Stimulated activated CD8-positive, alpha-beta memory T cell treated with anti-CD3 and anti-CD28 coated beads, Interleukin-7, amount 100 ng/mL, for 4 hours (primary cell): Measurements from ENCODE around the gene TPR.
"Not testable (repeated sequence)": the region's sequence is repeated elsewhere in the genome, so short reads cannot be mapped to it uniquely, and the experiment has no call there.

Source experiments
- DNase-seq, 2 donors: peaks; one replicate each; pipeline ENCODE4 v3.0.0-alpha.2; 2020; ENCODE audit warnings: low read depth in 2 of 2

The TPR gene

GRCh38 chr1:186375152-186375928 is at the start of gene TPR, which contains the start of gene ODR4:
TSS of gene TPR (minus strand) at chr1:186375253. CDS start at chr1:186375028, 225 bp downstream.
TSS of gene ODR4 (plus strand) at chr1:186375838. CDS start at chr1:186379786, 3,948 bp downstream.
- peak; percentile 92 for DNase-seq

- DNase-seq: no peak
These were observed 49.5 kb upstream of the TPR start for GRCh38 chr1:186424539-186424938.

GRCh38 chr1:186421446-186421845 is 46.4 kb upstream of the TPR start:
- DNase-seq: no peak

GRCh38 chr1:186420923-186421322 is 45.9 kb upstream of the TPR start:
- no peak for DNase-seq

- DNase-seq: no peak
These were observed 45.3 kb upstream of the TPR start for GRCh38 chr1:186420311-186420710.

GRCh38 chr1:186418503-186418902 is 43.5 kb upstream of the TPR start:
- no peak for DNase-seq

GRCh38 chr1:186413319-186413718 is 38.3 kb upstream of the TPR start:
- DNase-seq: no peak

GRCh38 chr1:186409091-186409490 is 34.0 kb upstream of the TPR start:
- DNase-seq: no peak

- DNase-seq: no peak
These were observed 29.5 kb upstream of the TPR start for GRCh38 chr1:186404454-186405051.

GRCh38 chr1:186403632-186404031 is 28.6 kb upstream of the TPR start:
- no peak for DNase-seq

- not testable (repeated sequence) for DNase-seq
These were observed 26.4 kb upstream of the TPR start for GRCh38 chr1:186401446-186401845.

- DNase-seq: not testable (repeated sequence)
These were observed 17.7 kb upstream of the TPR start for GRCh38 chr1:186392711-186393110.

GRCh38 chr1:186391841-186392240 is 16.8 kb upstream of the TPR start:
- no peak for DNase-seq

GRCh38 chr1:186390925-186391324 is 15.9 kb upstream of the TPR start:
- DNase-seq: no peak

GRCh38 chr1:186386725-186387383 is 11.8 kb upstream of the TPR start:
- no peak for DNase-seq

- no peak for DNase-seq
These were observed 871 bp upstream of the TPR start for GRCh38 chr1:186375929-186376319.

GRCh38 chr1:186374303-186375151 is 526 bp downstream of the TPR start:
- DNase-seq: no peak

GRCh38 chr1:186347837-186348691 is 27.0 kb downstream of the TPR start:
- not testable (repeated sequence) for DNase-seq

- DNase-seq: no peak
These were observed 34.3 kb downstream of the TPR start for GRCh38 chr1:186340772-186341171.

- no peak for DNase-seq
These were observed 37.5 kb downstream of the TPR start for GRCh38 chr1:186337554-186337953.

- no peak for DNase-seq
These were observed 44.3 kb downstream of the TPR start for GRCh38 chr1:186330758-186331157.
